Naive thymus-derived CD4-positive, alpha-beta T cell (primary cell): ENCODE results near the gene THEMIS2. TPM values are rescaled to one million over a fixed set of nuclear protein-coding genes. Genes with fewer than 3 reads are reported as not detected.

ENCODE experiments used
- ATAC-seq: fragments of 150-1000 bp; cut with Tn5 transposase; 2 replicates; pipeline ENCODE4 v1.10.0; 2021; ENCODE audit warnings: mild to moderate bottlenecking, moderate library complexity
- CTCF ChIA-PET: fragments of 350-600 bp; sonication (Branson Sonifier 250); formaldehyde crosslinking; loops from one replicate; lab custom pipeline; 2021; ENCODE audit warnings: antibody characterized with exemption; lab: Charles Lee
- POLR2A ChIA-PET: fragments of 350-600 bp; sonication (Branson Sonifier 250); formaldehyde crosslinking; loops from one replicate; lab custom pipeline; 2021; ENCODE audit warnings: antibody characterized with exemption, inconsistent platforms; lab: Charles Lee
- DNase-seq, 9 donors: peaks; one replicate each; pipeline versions ENCODE4 v3.0.0 to v3.0.0-alpha.2; 2020 to 2022; ENCODE audit warnings: mixed read lengths in 1 of 9
- H3K27ac ChIP-seq: one replicate; pipeline ENCODE4 v1.7.0; 2013; ENCODE audit warnings: mild to moderate bottlenecking, low read depth, low read length, moderate library complexity
- H3K27me3 ChIP-seq, 2 donors: one replicate each; pipeline ENCODE4 v1.7.0; 2013; ENCODE audit warnings: low read length in 2 of 2, mild to moderate bottlenecking in 2 of 2, moderate library complexity in 2 of 2; ENCODE audit not compliant: control insufficient read depth in 2 of 2, insufficient read depth in 2 of 2
- H3K36me3 ChIP-seq, 3 experiments: 1 replicate in 2 of 3; 2 replicates in 1 of 3; pipeline ENCODE4 v1.7.0; 2013; ENCODE audit warnings: low read length in 3 of 3, mild to moderate bottlenecking in 3 of 3, moderate library complexity in 1 of 3; ENCODE audit not compliant: insufficient read depth in 3 of 3, control insufficient read depth in 2 of 3
- H3K4me1 ChIP-seq, 2 donors: one replicate each; pipeline ENCODE4 v1.7.0; 2013; ENCODE audit warnings: low read length in 2 of 2, mild to moderate bottlenecking in 2 of 2, moderate library complexity in 1 of 2; ENCODE audit not compliant: control insufficient read depth in 2 of 2, insufficient read depth in 2 of 2
- H3K4me3 ChIP-seq: 2 replicates; pipeline ENCODE4 v1.7.0; 2013; ENCODE audit warnings: mild to moderate bottlenecking, low read length
- H3K9me3 ChIP-seq, 3 experiments: 1 replicate in 2 of 3; 2 replicates in 1 of 3; pipeline ENCODE4 v1.7.0; 2013; ENCODE audit warnings: low read length in 3 of 3; ENCODE audit not compliant: control insufficient read depth in 2 of 3
- H3K27ac Mint-ChIP-seq, 9 donors: one replicate each; pipeline ENCODE4 v1.8.0; 2020 to 2022; ENCODE audit warnings: mixed read lengths in 9 of 9, mild to moderate bottlenecking in 8 of 9, moderate library complexity in 5 of 9, inconsistent platforms in 2 of 9
- H3K27me3 Mint-ChIP-seq, 5 donors: one replicate each; pipeline ENCODE4 v1.8.0; 2021 to 2022; ENCODE audit warnings: mixed read lengths in 5 of 5, mild to moderate bottlenecking in 1 of 5
- H3K36me3 Mint-ChIP-seq, 5 donors: one replicate each; pipeline ENCODE4 v1.8.0; 2020 to 2022; ENCODE audit warnings: mixed read lengths in 5 of 5, mild to moderate bottlenecking in 3 of 5, inconsistent platforms in 1 of 5
- H3K4me1 Mint-ChIP-seq, 7 donors: one replicate each; pipeline ENCODE4 v1.8.0; 2020 to 2022; ENCODE audit warnings: mixed read lengths in 7 of 7, mild to moderate bottlenecking in 3 of 7, inconsistent platforms in 1 of 7
- H3K4me3 Mint-ChIP-seq, 10 donors: one replicate each; pipeline ENCODE4 v1.8.0; 2020 to 2022; ENCODE audit warnings: mild to moderate bottlenecking in 10 of 10, mixed read lengths in 10 of 10, moderate library complexity in 6 of 10, inconsistent platforms in 2 of 10
- H3K9me3 Mint-ChIP-seq, 11 donors: one replicate each; pipeline ENCODE4 v1.8.0; 2020 to 2022; ENCODE audit warnings: mixed read lengths in 11 of 11, mild to moderate bottlenecking in 4 of 11, inconsistent platforms in 1 of 11, moderate library complexity in 1 of 11
- intact Hi-C, 2 donors: fragments of 100-400 bp; cut with micrococcal nuclease; formaldehyde crosslinking; loops; one replicate each; pipeline ENCODE4 v1.15.1; 2023
- polyA plus RNA-seq, 2 donors: library from polyadenylated mRNA; unstranded; fragments of 300-500 nt; fragmentation: Illumina TruSeq; gene quantifications; one replicate each; pipeline ENCODE4 v1.2.3, GENCODE V29; 2021
- total RNA-seq, 6 experiments: library from RNA in 5 of 6; stranded (reverse) in 5 of 6; gene quantifications; 1 replicate in 5 of 6; 2 replicates in 1 of 6; pipeline ENCODE4 v1.2.3 and lab custom pipeline; 2021 to 2026

The THEMIS2 gene
- total and polyA plus RNA-seq, 7 experiments from 2014 or later = 24.8 to 234 (median 72.3) TPM

GRCh38 chr1:27831568-27832410 lies 40.6 kb upstream of the THEMIS2 start:
- peaks cover 16 to 55% (median 41%) of the 10 kb centered on the region in 7 donors for H3K4me1 Mint-ChIP-seq
- POLR2A ChIA-PET = interaction anchor here (0.7 to 2.2 kb wide), 5 partner anchors 11 to 1240 kb away, joined by 3 to 6 read pairs (median 3); partner anchors contain the start of gene STX12
- peaks cover 0 to 5% (median 4%) of the 10 kb centered on the region in 5 donors for H3K36me3 Mint-ChIP-seq
- Histone ChIP-seq H3K27me3 (no peaks in the 10 kb centered on the region), H3K4me3 (peak overlapping the region; percentile 71), H3K27ac (peak overlapping the region; percentile 92), H3K9me3 (no peaks in the 10 kb centered on the region), H3K4me1 (peaks cover 16 to 17% of the 10 kb centered on the region in 2 donors), H3K36me3 (peaks cover 0 to 24% (median 9%) of the 10 kb centered on the region in 3 experiments)
- H3K9me3 Mint-ChIP-seq = no peaks in the 10 kb centered on the region
- H3K4me3 Mint-ChIP-seq = peak overlapping the region; percentile 90 to 96 (median 93)
- H3K27me3 Mint-ChIP-seq = no peaks in the 10 kb centered on the region
- ATAC-seq = no peak
- CTCF ChIA-PET = interaction anchor here (0.6 kb wide), 3 partner anchors 10 to 1729 kb away, joined by 3 read pairs; no protein-coding TSS in a partner anchor
- DNase-seq = no peak
- H3K27ac Mint-ChIP-seq = peak overlapping the region; percentile 86 to 96 (median 92)
- intact Hi-C loops = loop anchor here (2.0 to 10.0 kb wide), 4 partner anchors 41 to 676 kb away; partner anchors contain the start of genes IFI6 (in 1 of the 2), RCC1 (in 1 of the 2), THEMIS2 (in 1 of the 2) and WDTC1 (in 1 of the 2)

- intact Hi-C loops = loop anchor here in 1 of 2 donors (5.0 to 10.0 kb wide), 2 partner anchors 598 to 675 kb away; partner anchors contain the start of genes RCC1 and WDTC1
- no peak overlapping the region for H3K4me3 ChIP-seq
- Mint-ChIP-seq H3K27ac (peak overlapping the region in 2 of 9 donors; percentile 36 to 81), H3K27me3 (no peaks in the 10 kb centered on the region), H3K36me3 (peaks cover 0 to 5% (median 4%) of the 10 kb centered on the region in 5 donors), H3K4me1 (peaks cover 16 to 55% (median 41%) of the 10 kb centered on the region in 7 donors), H3K9me3 (no peaks in the 10 kb centered on the region), H3K4me3 (peak overlapping the region in 9 of 10 donors; percentile 18 to 96 (median 90))
- no peaks in the 10 kb centered on the region for H3K9me3 ChIP-seq
- peaks cover 16 to 17% of the 10 kb centered on the region in 2 donors for H3K4me1 ChIP-seq
- ChIA-PET CTCF (interaction anchor here (0.6 kb wide), 2 partner anchors 9 to 122 kb away, joined by 3 read pairs; no protein-coding TSS in a partner anchor), POLR2A (interaction anchor here (0.6 to 1.4 kb wide), 2 partner anchors 139 to 617 kb away, joined by 3 to 7 read pairs; no protein-coding TSS in a partner anchor)
- ATAC-seq (no peak), DNase-seq (no peak)
- no peak overlapping the region for H3K27ac ChIP-seq
- H3K27me3 ChIP-seq = no peaks in the 10 kb centered on the region
- H3K36me3 ChIP-seq = peaks cover 0 to 27% (median 9%) of the 10 kb centered on the region in 3 experiments
These were observed 39.6 kb upstream of the THEMIS2 start for GRCh38 chr1:27832762-27833161.

GRCh38 chr1:27833470-27833869 lies 38.9 kb upstream of the THEMIS2 start:
- H3K9me3 ChIP-seq = no peaks in the 10 kb centered on the region
- H3K27me3 Mint-ChIP-seq = no peaks in the 10 kb centered on the region
- H3K9me3 Mint-ChIP-seq = no peaks in the 10 kb centered on the region
- H3K27me3 ChIP-seq = no peaks in the 10 kb centered on the region
- ChIA-PET POLR2A (interaction anchor here (0.6 to 0.7 kb wide), 2 partner anchors 110 to 616 kb away, joined by 3 to 7 read pairs; no protein-coding TSS in a partner anchor), CTCF (interaction anchor here (0.5 to 0.7 kb wide), 2 partner anchors 507 to 576 kb away, joined by 3 read pairs; no protein-coding TSS in a partner anchor)
- ATAC-seq (no peak), DNase-seq (no peak)
- no peak overlapping the region for H3K4me3 ChIP-seq
- H3K27ac Mint-ChIP-seq = peak overlapping the region in 1 of 9 donors; percentile 9
- peaks cover 0 to 27% (median 9%) of the 10 kb centered on the region in 3 experiments for H3K36me3 ChIP-seq
- peaks cover 16 to 17% of the 10 kb centered on the region in 2 donors for H3K4me1 ChIP-seq
- H3K4me3 Mint-ChIP-seq = no peak overlapping the region
- peaks cover 0 to 5% (median 4%) of the 10 kb centered on the region in 5 donors for H3K36me3 Mint-ChIP-seq
- H3K27ac ChIP-seq = no peak overlapping the region
- intact Hi-C loops = loop anchor here in 1 of 2 donors (5.0 to 10.0 kb wide), 2 partner anchors 599 to 674 kb away; partner anchors contain the start of genes RCC1 and WDTC1
- peaks cover 16 to 55% (median 41%) of the 10 kb centered on the region in 7 donors for H3K4me1 Mint-ChIP-seq

GRCh38 chr1:27835046-27835445 lies 37.3 kb upstream of the THEMIS2 start:
- Histone ChIP-seq H3K27me3 (no peaks in the 10 kb centered on the region), H3K4me3 (no peak overlapping the region), H3K9me3 (no peaks in the 10 kb centered on the region), H3K36me3 (peaks cover 0 to 41% (median 9%) of the 10 kb centered on the region in 3 experiments), H3K4me1 (peaks cover 13 to 14% of the 10 kb centered on the region in 2 donors), H3K27ac (no peak overlapping the region)
- Mint-ChIP-seq H3K27ac (peak overlapping the region in 1 of 9 donors; percentile 42), H3K9me3 (peaks cover 0 to 1% (median 0%) of the 10 kb centered on the region in 11 donors), H3K36me3 (peaks cover 0 to 10% (median 4%) of the 10 kb centered on the region in 5 donors), H3K4me3 (no peak overlapping the region), H3K27me3 (no peaks in the 10 kb centered on the region), H3K4me1 (peaks cover 16 to 50% (median 41%) of the 10 kb centered on the region in 7 donors)
- CTCF ChIA-PET = no interaction called here
- intact Hi-C loops = loop anchor here in 1 of 2 donors (10.0 kb wide), 1 partner anchor 600 kb away; the partner anchor contains the start of gene WDTC1
- ATAC-seq (no peak), DNase-seq (no peak)
- POLR2A ChIA-PET = interaction anchor here (0.7 kb wide), 1 partner anchor 426 kb away, joined by 3 read pairs; no protein-coding TSS in a partner anchor

GRCh38 chr1:27835501-27835900 lies 36.8 kb upstream of the THEMIS2 start:
- H3K4me1 Mint-ChIP-seq = peaks cover 16 to 49% (median 41%) of the 10 kb centered on the region in 7 donors
- ChIA-PET POLR2A (interaction anchor here (0.7 kb wide), 1 partner anchor 426 kb away, joined by 3 read pairs; no protein-coding TSS in a partner anchor), CTCF (no interaction called here)
- Histone ChIP-seq H3K36me3 (peaks cover 0 to 46% (median 9%) of the 10 kb centered on the region in 3 experiments), H3K27me3 (no peaks in the 10 kb centered on the region), H3K27ac (no peak overlapping the region), H3K4me1 (peaks cover 13 to 14% of the 10 kb centered on the region in 2 donors), H3K9me3 (no peaks in the 10 kb centered on the region), H3K4me3 (no peak overlapping the region)
- no peak overlapping the region for H3K4me3 Mint-ChIP-seq
- H3K36me3 Mint-ChIP-seq = peaks cover 0 to 15% (median 5%) of the 10 kb centered on the region in 5 donors
- H3K27me3 Mint-ChIP-seq = no peaks in the 10 kb centered on the region
- ATAC-seq = no peak
- peaks cover 0 to 1% (median 0%) of the 10 kb centered on the region in 11 donors for H3K9me3 Mint-ChIP-seq
- intact Hi-C loops = loop anchor here in 1 of 2 donors (10.0 kb wide), 1 partner anchor 601 kb away; the partner anchor contains the start of gene WDTC1
- H3K27ac Mint-ChIP-seq = peak overlapping the region in 2 of 9 donors; percentile 11 to 42
- no peak for DNase-seq

GRCh38 chr1:27849951-27850350 lies 22.4 kb upstream of the THEMIS2 start:
- intact Hi-C loops = no loop called here
- ChIA-PET CTCF (no interaction called here), POLR2A (no interaction called here)
- Histone ChIP-seq H3K4me1 (no peaks in the 10 kb centered on the region), H3K27ac (no peak overlapping the region), H3K9me3 (no peaks in the 10 kb centered on the region), H3K27me3 (no peaks in the 10 kb centered on the region), H3K36me3 (peaks cover 9 to 57% (median 16%) of the 10 kb centered on the region in 3 experiments), H3K4me3 (no peak overlapping the region)
- peak overlapping the region in 1 of 9 donors; percentile 77 for H3K27ac Mint-ChIP-seq
- peaks cover 0 to 46% (median 31%) of the 10 kb centered on the region in 5 donors for H3K36me3 Mint-ChIP-seq
- no peaks in the 10 kb centered on the region for H3K9me3 Mint-ChIP-seq
- no peaks in the 10 kb centered on the region for H3K27me3 Mint-ChIP-seq
- DNase-seq (no peak), ATAC-seq (no peak)
- no peak overlapping the region for H3K4me3 Mint-ChIP-seq
- no peaks in the 10 kb centered on the region for H3K4me1 Mint-ChIP-seq
